ENCODE data around the gene PDZK1. TPM values are rescaled to one million over a fixed set of nuclear protein-coding genes. Genes with fewer than 3 reads are reported as not detected.
A peak's percentile ranks its signal among the peaks of the same experiment; 100 is the strongest.
"Not testable (repeated sequence)": the region's sequence is repeated elsewhere in the genome, so short reads cannot be mapped to it uniquely, and the experiment has no call there.

PDZK1 gene
- total RNA-seq, 2 experiments from 2014 or later = 0.25 to 0.42 TPM

DNA sequence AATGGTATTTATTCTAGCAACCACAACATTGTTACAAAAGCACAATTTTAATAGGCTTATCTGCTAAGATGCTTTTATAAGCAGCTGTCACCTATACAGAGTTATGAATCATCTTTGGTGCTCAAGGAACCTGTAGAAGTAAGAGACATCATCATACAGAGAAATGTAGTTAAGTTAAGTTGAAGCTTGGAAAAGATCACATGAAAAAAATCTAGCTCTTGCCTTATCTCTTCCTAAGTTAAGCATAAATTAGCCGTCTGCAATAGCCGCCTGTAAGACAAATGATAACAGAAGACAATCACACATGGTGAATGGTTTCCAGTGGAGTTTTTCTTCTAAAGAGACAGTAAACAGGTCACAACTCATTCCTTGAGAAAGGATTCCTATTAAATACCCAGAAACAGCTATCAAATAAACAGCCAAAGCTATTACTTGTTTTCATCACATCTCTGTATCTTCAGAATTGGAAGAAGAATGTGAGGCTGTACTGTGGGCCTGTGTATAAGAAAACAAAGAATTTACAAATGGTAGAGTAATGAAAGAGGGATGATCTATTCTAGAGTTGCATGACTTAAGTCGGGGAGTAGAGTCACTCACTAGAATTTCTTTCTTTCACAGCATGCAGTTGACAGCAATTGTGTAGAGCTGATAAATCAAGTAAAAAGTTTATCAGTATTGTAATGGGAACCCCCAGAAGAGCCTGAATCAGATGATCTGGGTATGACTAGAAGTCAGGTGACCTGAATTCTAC lies 36.0 kb downstream of the PDZK1 start:
- POLR2A ChIA-PET, DNase-seq, CTCF ChIA-PET, H3K27me3 Mint-ChIP-seq, H3K4me3 Mint-ChIP-seq, H3K27ac Mint-ChIP-seq, H3K9me3 Mint-ChIP-seq: not testable (repeated sequence)
- Mint-ChIP-seq H3K36me3 (ENCODE audit: low read depth) (peaks cover 17% of the 10 kb centered on the region), H3K4me1 (peaks cover 11% of the 10 kb centered on the region)

- H3K27ac Mint-ChIP-seq, H3K4me3 Mint-ChIP-seq, POLR2A ChIA-PET: not testable (repeated sequence)
Measured at GRCh38 chr1:145665015-145665414, 42.2 kb downstream of the PDZK1 start.

DNA sequence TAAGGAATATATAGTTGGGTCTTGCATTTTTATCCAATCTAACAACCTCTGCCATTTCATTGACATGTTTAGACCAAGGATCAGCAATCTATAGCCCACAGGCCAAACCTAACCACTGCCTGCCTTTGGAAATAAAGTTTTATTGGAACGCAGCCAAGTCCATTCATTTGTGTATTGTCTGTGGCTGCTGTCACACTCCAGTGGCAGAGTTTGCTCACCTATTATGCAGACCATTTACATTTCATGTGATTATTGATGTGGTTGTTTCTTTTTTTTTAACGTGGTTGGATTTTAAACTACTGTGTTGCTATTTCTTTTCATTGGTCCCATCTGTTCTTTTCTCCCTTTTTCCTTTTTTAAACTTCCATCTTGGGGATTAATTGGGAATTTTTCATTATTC lies 44.7 kb downstream of the PDZK1 start:
- DNase-seq, H3K9me3 Mint-ChIP-seq, CTCF ChIA-PET, H3K27ac Mint-ChIP-seq, POLR2A ChIA-PET, H3K27me3 Mint-ChIP-seq, H3K4me3 Mint-ChIP-seq, H3K4me1 Mint-ChIP-seq: not testable (repeated sequence)
- peaks cover 16% of the 10 kb centered on the region for H3K36me3 Mint-ChIP-seq (ENCODE audit: low read depth)

More at GRCh38 chr1:145665015-145665414, 42.2 kb downstream of the PDZK1 start:
- peaks cover 11% of the 10 kb centered on the region for H3K36me3 Mint-ChIP-seq (ENCODE audit: low read depth)
- H3K9me3 Mint-ChIP-seq, H3K4me1 Mint-ChIP-seq, H3K27me3 Mint-ChIP-seq, CTCF ChIA-PET, DNase-seq: not testable (repeated sequence)

DNA sequence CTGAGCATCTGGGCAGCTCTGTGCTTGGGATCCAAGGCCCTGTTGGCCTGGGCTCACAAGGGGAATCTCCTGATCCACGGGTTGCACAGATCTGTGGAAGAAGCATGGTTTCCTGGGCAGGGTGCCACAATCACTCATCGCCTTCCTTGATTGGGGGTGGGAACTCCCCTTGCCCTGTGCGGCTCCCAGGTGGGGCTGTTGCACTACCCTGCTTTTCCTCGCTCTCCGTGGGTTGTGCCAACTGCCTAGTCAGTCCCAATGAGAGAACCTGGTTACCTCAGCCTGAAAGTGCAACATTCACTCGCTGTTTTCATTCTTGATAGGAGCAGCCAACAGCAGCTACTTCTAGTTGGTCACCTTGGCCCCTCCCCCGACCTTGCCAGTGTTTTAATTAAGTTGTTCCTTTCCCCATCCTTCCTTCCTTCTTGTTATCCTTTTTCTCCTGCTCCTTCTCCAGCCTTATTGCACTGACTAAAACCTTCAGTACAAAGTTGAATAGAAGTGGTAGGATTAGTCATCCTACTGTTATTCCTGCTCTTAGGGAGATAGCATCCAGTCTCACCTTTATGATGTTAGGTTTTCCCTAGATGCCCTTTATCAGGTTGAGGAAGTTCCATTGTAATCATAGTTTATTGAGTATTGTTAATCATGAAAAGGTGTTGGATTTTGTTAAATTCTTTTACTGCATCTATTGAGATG lies 50.8 kb downstream of the PDZK1 start:
- H3K27ac Mint-ChIP-seq, H3K4me3 Mint-ChIP-seq, DNase-seq, H3K9me3 Mint-ChIP-seq, H3K27me3 Mint-ChIP-seq, CTCF ChIA-PET, H3K4me1 Mint-ChIP-seq, POLR2A ChIA-PET: not testable (repeated sequence)
- peaks cover 14% of the 10 kb centered on the region for H3K36me3 Mint-ChIP-seq (ENCODE audit: low read depth)

DNA sequence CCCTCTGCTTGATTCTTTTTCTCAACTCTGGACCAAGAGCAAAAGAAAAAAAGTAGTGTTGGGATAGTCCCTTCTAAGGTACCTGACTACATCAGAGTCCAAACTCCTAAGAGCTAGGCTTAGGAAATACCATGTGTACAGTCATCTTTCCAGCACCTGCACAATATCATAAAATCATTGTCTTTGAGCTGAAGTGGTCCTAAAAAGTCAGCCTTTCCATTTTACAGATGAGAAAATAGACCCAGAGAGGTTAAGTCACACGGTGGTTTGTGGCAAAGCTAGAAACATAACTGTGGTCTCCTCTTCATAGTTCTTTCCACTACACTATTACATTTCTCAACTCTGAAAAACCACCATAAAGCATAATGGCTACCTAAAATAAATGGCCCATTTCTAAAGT lies 63.2 kb downstream of the PDZK1 start:
- H3K36me3 Mint-ChIP-seq (ENCODE audit: low read depth); DNase-seq; CTCF ChIA-PET; H3K27me3 Mint-ChIP-seq; POLR2A ChIA-PET; H3K4me1 Mint-ChIP-seq; H3K4me3 Mint-ChIP-seq; H3K9me3 Mint-ChIP-seq; H3K27ac Mint-ChIP-seq: not testable (repeated sequence)

DNA sequence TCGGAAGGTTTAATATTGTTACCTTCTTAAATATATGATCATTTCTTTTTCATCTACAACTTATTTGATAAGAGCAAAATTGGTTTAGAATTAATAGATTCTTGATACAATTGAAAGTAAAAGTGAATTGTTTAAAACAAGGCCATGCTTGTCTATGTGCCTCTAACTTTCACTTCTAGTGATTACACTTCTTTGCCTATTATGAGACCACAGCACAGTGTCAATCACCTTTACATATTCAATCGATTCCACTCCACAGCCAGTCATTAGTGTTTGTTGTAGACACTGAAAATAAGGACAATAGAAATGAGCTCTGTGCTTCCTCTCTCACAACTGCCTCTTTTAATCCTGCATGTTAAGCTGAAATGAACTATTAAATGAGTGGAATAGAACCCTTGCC lies 65.3 kb downstream of the PDZK1 start:
- H3K4me1 Mint-ChIP-seq; H3K4me3 Mint-ChIP-seq; H3K9me3 Mint-ChIP-seq; H3K36me3 Mint-ChIP-seq (ENCODE audit: low read depth); POLR2A ChIA-PET; DNase-seq; CTCF ChIA-PET; H3K27ac Mint-ChIP-seq; H3K27me3 Mint-ChIP-seq: not testable (repeated sequence)

DNA sequence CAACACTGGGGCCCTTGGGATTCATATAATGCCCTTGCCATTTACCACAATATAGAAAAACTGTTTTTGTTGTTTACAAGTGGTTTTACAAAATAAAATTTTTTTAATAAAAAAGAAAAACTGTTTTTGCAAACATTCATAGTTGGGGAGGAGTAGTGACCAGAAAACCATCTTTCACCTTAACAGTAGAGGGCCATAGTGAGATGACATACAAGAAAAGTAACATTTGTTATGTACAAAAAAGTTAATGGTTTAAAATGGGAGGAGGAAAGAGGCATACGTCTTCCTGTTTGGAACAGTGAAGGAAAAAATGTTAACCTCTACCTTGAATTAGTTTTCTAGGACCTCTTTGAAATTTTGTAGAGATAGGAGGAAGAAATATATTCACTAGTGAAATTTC lies 70.9 kb downstream of the PDZK1 start:
- POLR2A ChIA-PET; H3K36me3 Mint-ChIP-seq (ENCODE audit: low read depth); H3K27me3 Mint-ChIP-seq; H3K4me3 Mint-ChIP-seq; H3K4me1 Mint-ChIP-seq; DNase-seq; H3K9me3 Mint-ChIP-seq; CTCF ChIA-PET: not testable (repeated sequence)
- peak overlapping the region; percentile 54 for H3K27ac Mint-ChIP-seq

DNA sequence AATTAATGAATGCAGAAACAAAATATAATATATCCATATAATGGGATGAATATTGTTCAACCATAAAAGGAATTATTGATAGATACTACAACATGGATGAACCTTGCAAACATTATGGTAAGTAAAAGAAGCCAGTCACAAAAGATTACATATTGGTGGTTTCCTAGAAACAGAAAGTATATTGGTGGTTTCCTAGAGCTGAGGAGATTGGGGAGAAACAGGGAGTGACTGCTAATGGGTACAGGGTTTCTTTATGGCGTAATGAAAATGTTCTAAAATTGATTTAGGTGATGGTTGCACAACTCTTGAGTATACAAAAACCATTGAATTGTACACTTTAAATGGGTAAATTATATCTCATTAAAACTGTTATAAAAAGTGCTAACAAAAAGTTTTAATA lies 85.0 kb downstream of the PDZK1 start:
- H3K27me3 Mint-ChIP-seq; H3K4me1 Mint-ChIP-seq; H3K27ac Mint-ChIP-seq; H3K4me3 Mint-ChIP-seq; CTCF ChIA-PET; DNase-seq; POLR2A ChIA-PET; H3K9me3 Mint-ChIP-seq; H3K36me3 Mint-ChIP-seq (ENCODE audit: low read depth): not testable (repeated sequence)

Other genes starting within 250 kb of the PDZK1 start
- 10 to 100 TPM; 30.6 to 32.8 TPM for gene GPR89A, start 99.4 kb downstream of the PDZK1 start, total RNA-seq
- not detected for gene CD160, start 12.1 kb upstream of the PDZK1 start, total RNA-seq
- 10 to 100 TPM; 14.8 to 15.6 TPM for gene RNF115, start 116.7 kb upstream of the PDZK1 start, total RNA-seq
- 10 to 100 TPM; 34.5 to 38.7 TPM for gene POLR3C, start 116.8 kb upstream of the PDZK1 start, total RNA-seq
- 1 to 10 TPM; 2.7 to 3.4 TPM for gene NUDT17, start 138.3 kb upstream of the PDZK1 start, total RNA-seq
- 10 to 100 TPM; 17.9 to 18.8 TPM for gene PIAS3, start 151.7 kb upstream of the PDZK1 start, total RNA-seq
- under 1 TPM; 0.40 to 0.42 TPM for gene ANKRD35, start 178.5 kb upstream of the PDZK1 start, total RNA-seq
- gene ITGA10, start 202.7 kb upstream of the PDZK1 start, total RNA-seq = 1 to 10 TPM; 1.5 to 1.9 TPM
- 10 to 100 TPM; 36.9 to 44.6 TPM for gene PEX11B, start 211.3 kb upstream of the PDZK1 start, total RNA-seq
- gene RBM8A, start 220.1 kb upstream of the PDZK1 start, total RNA-seq = 100 to 1,000 TPM; 175 to 188 TPM